HG03196 (cell line): ENCODE measurements around the gene TRABD.
"Not testable (repeated sequence)": the region's sequence is repeated elsewhere in the genome, so short reads cannot be mapped to it uniquely, and the experiment has no call there.

Source experiments
- ATAC-seq: cut with Tn5 transposase; IDR thresholded peaks from one replicate; pipeline ENCODE4 v1.9.1; 2021; ENCODE audit not compliant: unreplicated experiment

Gene TRABD

DNA sequence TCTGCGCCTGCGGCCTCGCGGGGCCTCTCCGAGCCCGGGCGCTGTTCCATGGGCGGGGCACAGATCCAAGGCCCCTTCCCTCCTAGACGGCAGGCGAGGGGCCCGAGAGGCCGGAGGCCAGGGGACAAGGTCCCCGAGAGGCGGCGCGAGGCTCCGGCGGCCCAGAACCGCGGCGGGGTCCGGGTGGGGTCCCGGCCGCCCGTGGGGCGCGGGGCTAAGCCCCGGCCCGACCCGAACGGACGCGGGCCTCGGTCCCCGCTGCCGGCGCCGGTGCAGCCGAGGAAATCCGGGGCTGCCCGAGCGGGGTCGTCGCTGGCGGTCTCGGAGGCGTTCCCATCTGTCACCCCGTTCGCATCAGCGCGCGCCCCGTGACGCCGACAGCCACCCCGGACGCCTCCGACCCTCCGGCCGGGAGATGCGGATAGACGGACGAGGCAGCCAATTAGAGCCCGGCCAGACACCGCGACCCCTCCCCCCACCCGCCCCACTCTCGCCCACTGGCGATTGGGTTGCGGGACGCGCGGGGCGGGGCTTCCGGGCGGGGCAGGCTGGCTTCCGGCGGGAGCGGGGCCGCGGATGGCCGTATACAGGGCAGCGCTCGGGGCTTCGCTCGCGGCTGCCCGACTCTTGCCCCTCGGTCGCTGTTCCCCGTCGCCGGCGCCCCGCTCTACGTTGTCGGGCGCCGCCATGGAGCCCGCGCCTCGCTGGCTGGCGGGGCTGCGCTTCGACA, 14.9 kb downstream of the TRABD start, which contains the start of gene SELENOO:
Gene SELENOO, plus strand, starts transcription at position 551 of the 730 bp plus-strand sequence. Its CDS starts 26 bp downstream, at position 577.
- ATAC-seq, result peak; percentile 66

DNA sequence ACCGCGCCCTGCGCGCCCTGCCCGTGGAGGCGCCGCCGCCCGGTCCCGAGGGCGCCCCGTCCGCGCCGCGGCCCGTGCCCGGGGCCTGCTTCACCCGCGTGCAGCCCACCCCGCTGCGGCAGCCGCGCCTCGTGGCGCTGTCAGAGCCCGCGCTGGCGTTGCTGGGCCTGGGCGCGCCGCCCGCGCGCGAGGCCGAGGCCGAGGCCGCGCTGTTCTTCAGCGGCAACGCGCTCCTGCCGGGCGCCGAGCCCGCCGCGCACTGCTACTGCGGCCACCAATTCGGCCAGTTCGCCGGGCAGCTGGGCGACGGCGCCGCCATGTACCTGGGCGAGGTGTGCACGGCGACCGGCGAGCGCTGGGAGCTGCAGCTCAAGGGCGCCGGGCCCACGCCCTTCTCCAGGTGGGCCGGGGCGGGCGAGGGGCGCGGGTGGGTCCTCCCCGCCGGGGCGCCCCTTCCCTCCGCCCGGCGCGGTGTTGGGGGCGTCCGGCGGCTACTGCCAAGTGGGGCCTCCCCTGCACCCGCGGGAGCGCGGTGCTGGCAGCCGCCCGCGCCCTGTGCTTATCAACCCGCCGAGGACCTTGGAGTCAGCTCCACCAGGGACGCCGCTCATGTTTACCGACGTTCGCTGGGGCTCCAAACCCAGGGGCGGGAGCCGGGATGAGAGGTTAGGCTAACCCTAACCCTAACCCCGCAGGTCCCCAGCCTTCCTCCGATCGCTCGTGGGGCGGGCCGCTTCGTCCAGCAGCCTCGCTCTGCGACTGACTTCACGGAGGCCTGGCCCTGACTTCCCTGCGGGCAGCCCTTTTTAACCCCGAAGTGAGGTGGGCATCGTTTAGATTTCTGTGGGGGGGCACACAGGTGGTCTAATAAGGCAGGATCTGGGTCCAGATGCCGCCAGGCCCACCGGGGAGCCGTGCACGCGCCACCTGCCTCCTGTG, 15.7 kb downstream of the TRABD start:
- ATAC-seq, result peak; percentile 12

DNA sequence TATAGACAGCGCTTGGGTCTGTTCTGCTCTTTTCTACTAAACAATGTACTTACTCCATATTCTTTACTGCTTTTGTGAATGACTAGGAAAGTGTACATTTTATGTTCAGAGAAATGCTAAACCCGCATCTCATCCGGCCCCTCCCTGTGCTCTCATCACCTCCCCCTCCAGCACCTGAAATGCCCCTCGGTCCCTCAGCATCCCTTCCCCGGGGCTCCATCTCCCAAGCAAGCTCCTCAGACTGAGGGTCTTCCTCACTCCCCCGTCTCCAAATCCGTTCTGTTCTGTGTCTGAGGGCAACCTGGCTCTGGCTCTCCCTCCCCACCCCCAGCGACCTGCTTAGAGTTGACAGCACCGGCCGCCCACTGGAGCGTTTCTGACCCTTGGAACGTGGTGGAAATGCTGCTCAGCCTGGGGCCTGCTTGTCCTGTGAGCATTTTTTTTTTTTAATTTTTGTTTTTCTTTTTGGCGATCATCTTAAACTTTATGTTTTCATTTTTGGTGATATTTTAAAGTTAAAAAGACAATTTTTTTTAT, 16.5 kb downstream of the TRABD start:
- no peak for ATAC-seq

DNA sequence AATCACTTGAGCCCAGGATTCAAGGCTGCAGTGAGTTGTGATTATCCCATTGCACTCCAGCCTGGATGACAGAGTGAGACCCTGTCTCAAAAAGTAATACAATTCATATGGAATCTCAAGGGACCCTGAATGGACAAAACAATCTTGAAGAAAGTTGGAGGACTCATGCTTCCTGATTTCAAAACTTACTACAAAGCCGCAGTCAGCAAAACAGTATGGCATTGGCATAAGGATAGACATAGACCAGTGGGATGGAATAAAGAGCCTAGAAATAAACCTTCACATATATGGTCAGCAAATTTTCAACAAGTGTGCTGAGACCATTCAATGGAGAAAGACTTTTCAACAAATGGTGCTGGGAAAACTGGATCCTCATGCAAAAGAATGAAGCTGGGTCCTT, 17.6 kb downstream of the TRABD start:
- no peak for ATAC-seq

DNA sequence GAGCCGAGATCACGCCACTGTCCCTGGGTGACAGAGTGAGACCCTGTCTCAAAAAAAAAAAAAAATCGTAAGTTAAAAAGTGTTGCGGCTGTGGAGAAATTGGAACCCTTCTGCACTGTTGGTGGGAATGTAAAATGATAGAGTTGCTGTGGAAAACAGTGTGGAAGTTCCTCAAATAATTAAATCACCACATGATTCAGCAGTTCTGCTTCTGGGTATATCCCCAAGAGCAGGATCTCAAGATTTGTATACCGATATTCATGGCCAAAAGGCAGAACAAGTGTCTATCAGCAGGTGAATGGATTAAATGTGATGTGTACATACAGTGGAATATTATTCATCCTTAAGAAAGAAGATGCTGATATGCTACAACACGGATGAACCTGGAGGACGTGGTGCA, 18.9 kb downstream of the TRABD start:
- no peak for ATAC-seq

DNA sequence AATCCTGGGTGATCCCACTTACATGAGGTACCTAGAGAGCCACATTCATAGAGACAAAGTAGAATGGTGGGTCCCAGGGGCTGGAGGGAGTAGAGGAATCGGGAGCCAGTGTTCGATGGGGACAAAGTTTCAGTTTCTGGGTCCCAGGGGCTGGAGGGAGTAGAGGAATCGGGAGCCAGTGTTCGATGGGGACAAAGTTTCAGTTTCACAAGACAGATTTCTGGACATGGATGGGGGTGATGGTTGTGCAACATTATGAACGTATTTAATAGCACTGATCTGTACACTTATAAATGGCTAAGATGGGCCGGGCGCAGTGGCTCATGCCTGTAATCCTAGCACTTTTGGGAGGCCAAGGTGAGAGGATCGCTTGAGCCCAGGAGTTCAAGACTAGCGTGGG, 19.3 kb downstream of the TRABD start:
- ATAC-seq, result not testable (repeated sequence)

DNA sequence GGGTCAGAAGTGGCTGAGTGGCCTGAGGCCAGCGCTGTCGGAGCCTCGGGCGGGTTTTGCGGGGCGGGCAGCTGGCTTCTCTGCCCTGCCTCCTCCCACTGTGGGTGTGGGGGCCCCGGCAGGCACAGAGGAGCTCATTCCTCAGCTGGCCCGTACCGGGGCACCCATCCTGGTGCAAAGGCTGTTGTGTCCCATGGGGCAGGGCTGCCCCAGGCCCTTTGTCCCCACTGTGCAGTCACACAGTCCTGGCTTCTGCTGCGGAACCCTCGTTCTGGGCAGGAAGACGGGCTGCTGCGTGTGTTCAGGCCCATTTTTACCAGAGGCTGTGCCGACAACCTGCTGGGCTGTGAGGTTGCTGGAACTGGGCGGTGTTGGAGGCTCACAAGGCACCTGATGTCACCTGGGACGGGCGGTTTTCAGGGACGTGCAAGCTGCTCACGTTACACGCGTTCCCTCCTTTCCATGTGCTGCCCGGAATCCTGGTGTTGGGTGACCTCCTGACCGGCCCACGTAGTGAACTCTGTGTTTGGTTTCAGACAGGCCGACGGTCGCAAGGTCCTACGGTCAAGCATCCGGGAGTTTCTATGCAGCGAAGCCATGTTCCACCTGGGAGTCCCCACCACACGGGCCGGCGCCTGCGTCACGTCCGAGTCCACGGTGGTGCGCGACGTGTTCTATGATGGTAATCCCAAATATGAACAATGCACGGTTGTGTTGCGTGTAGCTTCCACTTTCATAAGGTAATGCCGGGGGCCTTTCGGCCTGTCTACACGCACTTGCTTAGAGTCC, 20.3 kb downstream of the TRABD start:
- no peak for ATAC-seq

DNA sequence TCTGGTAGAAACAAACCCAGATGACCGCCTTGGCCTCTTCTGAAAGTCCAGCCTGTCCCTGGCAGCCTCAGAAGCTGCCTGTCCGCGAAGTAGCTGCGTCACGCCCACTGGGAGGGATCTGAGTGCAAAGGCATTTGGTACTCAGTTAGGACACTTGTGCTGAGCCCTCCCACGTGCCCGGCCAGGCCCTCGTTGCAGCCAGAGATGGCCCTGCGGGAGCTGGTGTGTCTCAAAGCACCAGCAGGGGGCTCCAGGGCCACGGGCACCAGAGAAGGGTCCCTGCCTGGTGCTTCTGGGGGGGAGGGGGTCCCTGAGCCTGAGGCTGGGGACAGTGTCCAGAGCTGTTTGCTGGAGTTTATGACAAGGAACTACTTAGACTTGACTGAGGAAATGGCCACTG, 20.9 kb downstream of the TRABD start:
- ATAC-seq, result no peak

DNA sequence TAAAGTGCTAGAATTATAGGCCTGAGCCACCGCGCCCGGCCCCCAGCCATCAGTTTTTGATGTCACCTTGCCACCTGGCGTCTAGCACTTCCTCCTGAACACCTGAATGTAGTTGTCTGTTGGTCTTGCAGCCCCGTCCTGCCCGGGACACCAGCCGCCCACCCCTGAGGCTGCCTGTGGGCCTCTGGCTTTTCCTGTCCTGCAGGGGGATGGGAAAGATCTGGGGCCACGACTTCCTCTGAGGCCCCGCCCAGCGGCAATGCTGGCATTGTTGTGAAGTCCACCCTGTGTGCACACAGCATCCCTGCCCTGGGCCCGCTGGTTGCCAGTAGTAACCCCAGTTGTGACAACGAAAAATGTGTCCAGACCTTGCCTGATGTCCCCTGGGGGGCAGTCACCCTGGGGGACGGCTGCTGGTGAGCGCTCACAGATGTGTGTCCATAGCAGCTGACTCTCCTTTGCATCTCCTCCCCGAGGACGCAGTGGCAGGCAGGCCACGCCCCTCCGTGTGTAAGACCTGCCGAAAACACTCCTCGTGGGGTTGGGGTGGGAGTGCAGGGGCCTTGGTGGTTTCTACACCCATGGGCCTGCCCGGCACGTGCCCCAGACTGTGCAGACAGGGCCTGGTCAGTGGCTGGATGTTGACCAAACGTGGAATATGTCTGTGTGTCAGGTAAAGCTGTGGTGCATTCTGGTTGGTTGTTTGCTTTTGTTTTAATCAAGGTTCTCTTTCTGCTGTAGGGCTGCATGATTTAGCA, 21.8 kb downstream of the TRABD start:
- ATAC-seq, result no peak

DNA sequence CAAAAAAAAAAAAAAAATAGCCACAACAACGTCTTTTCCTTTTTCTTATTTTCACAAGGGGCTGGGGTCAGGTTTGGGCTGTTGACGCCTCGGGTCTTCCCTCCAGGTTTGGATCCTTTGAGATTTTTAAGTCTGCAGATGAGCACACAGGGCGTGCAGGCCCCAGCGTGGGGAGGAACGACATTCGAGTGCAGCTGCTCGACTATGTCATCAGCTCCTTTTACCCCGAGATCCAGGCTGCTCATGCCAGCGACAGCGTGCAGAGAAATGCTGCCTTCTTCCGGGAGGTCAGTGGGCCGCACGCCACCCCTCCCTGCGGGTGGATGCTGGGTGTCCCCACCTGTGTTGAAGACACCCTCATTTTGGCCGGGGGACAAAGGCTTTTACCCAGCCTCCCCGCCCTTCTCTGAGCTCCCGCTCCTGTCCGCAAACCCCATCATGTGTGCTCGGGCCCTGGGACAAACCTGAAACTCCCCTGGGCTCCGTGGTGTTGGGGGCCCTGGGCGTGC, 22.8 kb downstream of the TRABD start:
- ATAC-seq, result no peak

DNA sequence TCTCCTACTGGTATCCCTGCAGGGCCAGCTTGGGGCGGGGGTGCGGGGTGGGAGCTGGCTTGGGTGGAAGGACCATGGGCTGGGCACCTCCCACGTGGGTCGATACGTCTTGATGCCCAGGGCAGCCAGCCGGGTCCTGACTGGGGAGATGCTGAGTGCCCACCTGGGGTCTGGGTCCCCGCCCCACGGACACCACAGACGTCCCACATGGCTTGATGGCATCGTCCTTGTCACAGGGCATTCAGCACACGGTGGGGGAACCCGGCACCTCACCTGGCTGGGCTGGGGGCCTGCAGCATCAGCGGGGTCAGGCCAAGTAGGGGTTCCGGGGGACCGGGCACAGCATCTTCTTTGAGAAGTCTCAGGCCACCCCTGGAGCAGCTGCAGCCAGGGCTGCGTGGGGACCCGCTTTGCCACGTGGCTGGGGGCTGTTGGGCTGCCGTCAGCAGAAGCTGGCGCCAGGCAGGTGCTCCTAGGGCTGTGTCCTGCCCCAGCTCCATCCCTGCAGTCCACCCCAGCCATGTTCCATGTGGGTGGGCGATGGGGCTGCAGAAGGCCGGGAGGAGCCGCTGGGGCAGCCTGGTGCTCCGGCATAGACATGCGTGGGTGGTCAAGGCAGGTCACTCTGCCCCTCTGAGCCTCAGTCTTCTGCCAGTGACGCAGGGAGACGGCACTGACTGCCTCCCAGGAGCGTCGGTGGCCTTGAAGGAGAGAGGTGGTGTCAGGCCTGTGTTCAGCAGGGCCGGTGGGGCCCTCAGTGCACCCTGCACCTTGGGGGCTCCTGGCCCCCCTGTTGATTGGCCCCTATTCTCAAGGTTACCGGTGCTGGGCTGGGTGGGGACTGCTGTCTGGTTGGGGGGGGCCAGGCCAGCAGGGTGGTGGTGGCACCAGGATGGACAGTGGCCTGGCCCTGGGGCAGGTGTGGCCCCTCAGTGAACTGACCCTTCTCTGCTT, 23.5 kb downstream of the TRABD start:
- ATAC-seq, result no peak

DNA sequence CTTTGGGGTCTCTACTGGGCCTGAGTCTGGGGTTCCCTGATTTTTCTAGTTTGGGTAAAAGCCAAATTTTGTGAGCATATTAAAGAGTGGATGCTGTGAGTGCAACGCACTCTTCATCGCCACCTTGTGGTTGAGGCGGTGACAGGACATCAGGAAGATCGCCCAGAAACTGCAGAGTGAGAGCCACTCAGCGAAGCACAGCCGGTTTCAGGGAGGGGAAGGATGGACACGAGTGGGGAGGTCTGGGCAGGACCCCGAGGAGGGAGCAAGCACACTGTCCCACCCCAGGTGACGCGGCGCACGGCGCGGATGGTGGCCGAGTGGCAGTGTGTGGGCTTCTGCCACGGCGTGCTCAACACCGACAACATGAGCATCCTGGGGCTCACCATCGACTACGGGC, 24.2 kb downstream of the TRABD start:
- no peak for ATAC-seq

DNA sequence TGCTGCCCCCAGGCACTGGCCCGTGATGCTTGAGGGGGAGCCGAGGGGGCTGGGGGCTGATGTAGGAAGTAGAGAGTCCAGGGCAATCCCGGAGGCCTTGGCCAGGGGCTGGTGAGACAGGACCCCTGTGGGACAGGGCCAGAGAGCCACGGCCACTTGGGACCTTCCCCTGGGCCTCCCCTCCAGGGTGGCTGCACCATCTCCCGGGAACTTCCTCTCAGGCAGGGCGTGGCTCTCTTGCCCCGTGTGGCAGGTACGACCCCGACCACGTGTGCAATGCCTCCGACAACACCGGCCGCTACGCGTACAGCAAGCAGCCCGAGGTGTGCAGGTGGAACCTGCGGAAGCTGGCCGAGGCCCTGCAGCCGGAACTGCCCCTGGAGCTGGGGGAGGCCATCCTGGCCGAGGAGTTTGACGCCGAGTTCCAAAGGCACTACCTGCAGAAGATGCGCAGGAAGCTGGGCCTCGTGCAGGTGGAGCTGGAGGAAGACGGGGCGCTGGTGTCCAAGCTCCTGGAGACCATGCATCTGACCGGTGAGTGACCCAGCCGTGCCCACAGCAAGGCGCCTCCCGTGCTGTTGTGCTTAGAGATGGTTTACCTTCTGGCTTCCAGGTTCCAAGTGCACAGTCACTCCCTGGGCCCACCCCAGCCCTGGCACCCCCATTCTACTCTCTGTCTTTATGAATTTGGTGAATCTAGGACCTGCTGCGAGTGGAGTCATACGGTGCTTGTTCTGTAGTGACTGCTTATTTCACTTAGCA, 24.8 kb downstream of the TRABD start:
- ATAC-seq, result no peak

DNA sequence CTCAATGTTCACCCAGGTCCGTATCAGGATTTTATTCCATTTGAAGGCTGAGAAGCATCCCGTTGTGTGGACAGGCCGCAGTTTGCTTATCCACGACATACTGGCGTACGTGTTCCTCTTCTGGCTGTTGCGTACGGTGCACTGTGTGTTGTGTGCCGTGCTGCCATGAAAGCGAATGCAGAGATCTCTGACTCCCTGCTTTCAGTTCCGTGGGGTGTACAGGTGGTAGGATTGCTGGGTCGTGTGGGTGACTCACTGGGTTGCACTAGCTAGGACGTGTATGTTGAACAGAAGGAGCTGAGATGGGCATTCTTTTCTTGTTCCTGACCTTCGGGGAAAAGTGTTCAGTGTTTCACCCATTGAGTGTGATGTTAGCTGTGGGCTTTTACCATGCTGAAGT, 25.4 kb downstream of the TRABD start:
- no peak for ATAC-seq

DNA sequence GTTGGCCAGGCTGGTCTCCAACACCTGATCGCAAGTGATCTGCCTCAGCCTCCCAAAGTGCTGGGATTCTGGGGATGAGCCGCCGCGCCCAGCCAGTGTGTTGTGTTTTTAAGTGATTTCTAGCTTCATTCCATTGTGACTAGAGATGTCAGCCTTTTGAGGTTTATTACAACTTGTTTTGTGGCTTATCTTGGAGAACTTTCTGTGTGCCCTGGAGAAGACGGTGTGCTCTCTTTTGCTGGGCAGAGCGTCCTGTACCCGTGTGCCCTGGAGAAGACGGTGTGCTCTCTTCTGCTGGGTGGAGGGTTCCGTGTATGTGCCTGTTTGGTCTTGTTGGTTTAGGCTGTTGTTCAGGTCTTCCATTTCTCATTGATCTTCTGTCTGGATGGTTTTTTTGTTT, 27.6 kb downstream of the TRABD start:
- ATAC-seq, result no peak

DNA sequence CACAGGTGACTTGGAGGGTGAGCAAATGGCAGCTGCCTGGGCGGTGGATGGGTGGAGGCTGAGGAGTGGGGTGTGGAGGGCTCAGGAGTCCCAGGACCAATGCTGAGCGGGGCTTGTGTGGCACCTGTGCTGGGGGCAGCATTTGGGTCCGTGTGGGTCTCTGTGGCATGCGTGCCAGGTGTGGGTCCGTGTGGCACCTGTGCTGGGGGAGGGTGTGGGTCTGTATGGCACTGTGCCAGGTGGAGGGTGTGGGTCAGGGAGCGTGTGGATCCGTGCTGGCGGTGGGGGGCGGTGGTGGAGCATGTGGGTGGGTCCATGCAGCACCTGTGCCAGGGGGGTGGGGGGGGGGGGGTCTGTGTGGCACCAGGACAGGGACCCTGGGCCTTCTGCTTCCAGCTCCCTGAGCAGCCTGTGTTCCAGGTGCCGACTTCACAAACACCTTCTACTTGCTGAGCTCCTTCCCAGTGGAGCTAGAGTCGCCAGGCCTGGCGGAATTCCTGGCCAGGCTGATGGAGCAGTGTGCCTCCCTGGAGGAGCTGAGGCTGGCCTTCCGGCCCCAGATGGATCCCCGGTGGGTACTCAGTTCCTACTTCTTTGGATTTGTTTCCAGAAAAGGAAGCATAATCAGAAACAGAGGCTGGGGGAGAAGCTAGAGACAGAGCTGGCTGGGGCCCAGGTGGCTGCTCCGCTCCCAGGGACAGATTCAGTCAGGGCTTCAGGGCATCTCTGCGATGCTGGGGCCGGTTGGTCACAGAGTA, 29.8 kb downstream of the TRABD start:
- no peak for ATAC-seq

DNA sequence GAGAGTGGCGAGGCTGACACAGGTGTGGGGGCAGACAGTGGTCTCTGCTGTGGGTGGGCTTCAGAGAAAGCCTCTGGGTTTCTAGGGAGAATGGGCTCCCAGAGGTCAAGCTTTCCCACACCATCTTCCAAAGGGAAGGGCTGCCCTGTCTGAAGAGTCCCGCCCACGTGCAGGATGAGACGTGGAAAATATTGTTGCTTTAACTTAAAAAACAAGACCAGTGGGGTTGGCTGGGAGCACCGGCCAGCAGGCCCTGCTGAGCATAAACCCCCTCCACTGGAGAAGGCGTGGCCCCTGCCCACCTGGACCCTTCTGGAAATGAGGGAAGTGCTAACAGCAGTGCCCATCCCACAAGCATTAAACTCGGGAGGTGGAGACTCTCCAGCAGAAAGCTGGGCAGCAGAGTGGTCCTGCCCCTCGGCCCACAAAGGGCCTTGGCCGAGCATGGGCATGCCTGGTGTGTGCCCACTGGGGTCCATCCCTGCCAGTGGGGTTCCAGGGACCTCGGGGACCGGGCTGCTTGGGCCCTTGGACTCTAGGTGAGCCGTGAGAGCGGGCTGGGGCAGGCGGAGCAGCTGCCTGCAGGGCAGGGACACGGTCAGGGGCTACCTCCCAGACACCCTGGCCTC, 30.5 kb downstream of the TRABD start:
- ATAC-seq, result no peak
